Gastrocnemius medialis (tissue), 4 donors: ENCODE data around the gene CENPP.

Experiments
- CTCF ChIP-seq, 5 experiments: fragments of 450-650 bp in 3 of 5; fragments of 200-600 bp in 2 of 5; sonication (generic) in 2 of 5; IDR thresholded peaks in 4 of 5; conservative IDR thresholded peaks in 1 of 5; 1 replicate in 4 of 5; 2 replicates in 1 of 5; pipeline ENCODE4 v1.5.1; 2016 to 2019; ENCODE audit warnings: antibody characterized with exemption in 5 of 5, mild to moderate bottlenecking in 3 of 5, moderate library complexity in 3 of 5
- POLR2A ChIP-seq, 2 donors: fragments of 450-650 bp; IDR thresholded peaks; one replicate each; pipeline ENCODE4 v1.6.1; 2017; ENCODE audit warnings: antibody characterized with exemption in 2 of 2, mild to moderate bottlenecking in 2 of 2, moderate library complexity in 2 of 2

- TF ChIP-seq CTCF (IDR thresholded peaks at IDR 0.05 in 4 of 5, conservative IDR thresholded peaks at IDR 0.05 in 1 of 5) (no peak), POLR2A (IDR thresholded peaks at IDR 0.05) (peak; percentile 55 to 64)
These were observed 293 bp downstream of the CENPP start for GRCh38 chr9:92325991-92326500.
